Neuronal stem cell (in vitro differentiated cells): ENCODE data around the gene COX20.
A peak's percentile ranks its signal among the peaks of the same experiment; 100 is the strongest.

ENCODE experiments used
- DNase-seq: peaks from one replicate; pipeline ENCODE4 v3.0.0-alpha.2; 2013; ENCODE audit warnings: low spot score
- H2AFZ ChIP-seq: one replicate; pipeline ENCODE4 v1.6.1; 2013; ENCODE audit warnings: mild to moderate bottlenecking, low read length, inconsistent platforms
- H2AK5ac ChIP-seq: 2 replicates; pipeline ENCODE4 v1.6.1; 2013; ENCODE audit warnings: low read depth, mild to moderate bottlenecking, inconsistent platforms, low read length, moderate library complexity, mixed read lengths
- H2BK120ac ChIP-seq: 2 replicates; pipeline ENCODE4 v1.6.1; 2013; ENCODE audit warnings: low read depth, mild to moderate bottlenecking, inconsistent platforms, low read length, moderate library complexity, mixed read lengths
- H2BK12ac ChIP-seq: one replicate; pipeline ENCODE4 v1.6.1; 2013; ENCODE audit warnings: low read length, inconsistent platforms
- H2BK15ac ChIP-seq: 2 replicates; pipeline ENCODE4 v1.6.1; 2013; ENCODE audit warnings: mild to moderate bottlenecking, low read length, inconsistent platforms, mixed read lengths
- H2BK5ac ChIP-seq: one replicate; pipeline ENCODE4 v1.6.1; 2013; ENCODE audit warnings: inconsistent platforms, mild to moderate bottlenecking, low read length, moderate library complexity
- H3K14ac ChIP-seq: one replicate; pipeline ENCODE4 v1.6.1; 2013; ENCODE audit warnings: low read length, inconsistent platforms
- H3K18ac ChIP-seq: 2 replicates; pipeline ENCODE4 v1.6.1; 2013; ENCODE audit warnings: low read length, inconsistent platforms
- H3K23ac ChIP-seq: 2 replicates; pipeline ENCODE4 v1.6.1; 2013; ENCODE audit warnings: low read depth, mild to moderate bottlenecking, mixed read lengths, low read length, inconsistent platforms; ENCODE audit not compliant: poor library complexity
- H3K27ac ChIP-seq: replicated peaks from 3 replicates; pipeline ENCODE4 v1.5.1; 2013; ENCODE audit warnings: low read length, inconsistent platforms
- H3K27me3 ChIP-seq, 3 experiments: 2 replicates each; pipeline ENCODE4 v1.6.1; 2013; ENCODE audit warnings: low read length in 3 of 3, mild to moderate bottlenecking in 2 of 3, inconsistent platforms in 1 of 3, low read depth in 1 of 3, mixed read lengths in 1 of 3, moderate library complexity in 1 of 3; ENCODE audit not compliant: control insufficient read depth in 3 of 3, insufficient read depth in 3 of 3
- H3K36me3 ChIP-seq, 2 donors: replicated peaks in 1 of 2; 2 replicates each; pipeline ENCODE4 v1.6.1; 2013; ENCODE audit warnings: low read length in 2 of 2; ENCODE audit not compliant: control insufficient read depth in 2 of 2, insufficient read depth in 2 of 2
- H3K4ac ChIP-seq: 2 replicates; pipeline ENCODE4 v1.6.1; 2013; ENCODE audit warnings: inconsistent platforms, mild to moderate bottlenecking, low read length, moderate library complexity
- H3K4me1 ChIP-seq, 2 donors: 1 replicate in 1 of 2; 2 replicates in 1 of 2; pipeline ENCODE4 v1.6.1; 2013; ENCODE audit warnings: low read length in 2 of 2, low read depth in 1 of 2; ENCODE audit not compliant: control insufficient read depth in 2 of 2, insufficient read depth in 1 of 2
- H3K4me2 ChIP-seq: one replicate; pipeline ENCODE4 v1.6.1; 2013; ENCODE audit warnings: mild to moderate bottlenecking, low read length, inconsistent platforms; ENCODE audit not compliant: insufficient read depth, poor library complexity, severe bottlenecking
- H3K4me3 ChIP-seq, 2 donors: 2 replicates each; pipeline ENCODE4 v1.5.1; 2013; ENCODE audit warnings: low read length in 2 of 2, mild to moderate bottlenecking in 2 of 2, inconsistent platforms in 1 of 2, moderate library complexity in 1 of 2
- H3K79me1 ChIP-seq: one replicate; pipeline ENCODE4 v1.6.1; 2013; ENCODE audit warnings: low read depth, mild to moderate bottlenecking, inconsistent platforms, low read length, moderate library complexity
- H3K9ac ChIP-seq: one replicate; pipeline ENCODE4 v1.6.1; 2013; ENCODE audit warnings: mild to moderate bottlenecking, low read depth, low read length, inconsistent platforms; ENCODE audit not compliant: poor library complexity
- H3K9me3 ChIP-seq, 2 donors: replicated peaks in 1 of 2; 2 replicates each; pipeline versions ENCODE3 to v1.6.1; 2013; ENCODE audit warnings: low read length in 2 of 2, mild to moderate bottlenecking in 2 of 2, inconsistent platforms in 1 of 2, low read depth in 1 of 2, mixed read lengths in 1 of 2, moderate library complexity in 1 of 2; ENCODE audit not compliant: control insufficient read depth in 2 of 2, insufficient read depth in 1 of 2
- H4K8ac ChIP-seq: one replicate; pipeline ENCODE4 v1.6.1; 2013; ENCODE audit warnings: low read depth, mild to moderate bottlenecking, inconsistent platforms, low read length, moderate library complexity
- H4K91ac ChIP-seq: one replicate; pipeline ENCODE4 v1.6.1; 2013; ENCODE audit warnings: low read length, low read depth, mild to moderate bottlenecking, inconsistent platforms; ENCODE audit not compliant: poor library complexity
- WGBS, 2 donors: extraction: QIAGEN DNeasy Blood & Tissue Kit; methylation state at CpG; one replicate each; pipeline ENCODE4 v1.1.7; 2013; ENCODE audit warnings: missing lambda C conversion rate in 2 of 2, mixed read lengths in 1 of 2; ENCODE audit not compliant: insufficient read length in 2 of 2, insufficient replicate concordance in 1 of 2; ENCODE audit errors: extremely low coverage in 2 of 2; 5-methylcytosine and 5-hydroxymethylcytosine counted together

COX20 gene

GRCh38 chr1:244810221-244810620 lies 25.2 kb upstream of the COX20 start:
- Histone ChIP-seq H3K9ac (peak overlapping the region; percentile 12), H3K79me1 (no peaks in the 10 kb centered on the region), H3K14ac (no peak overlapping the region), H3K4me2 (no peak overlapping the region), H3K4ac (no peak overlapping the region), H3K23ac (no peak overlapping the region), H4K91ac (no peak overlapping the region), H3K9me3 (no peaks in the 10 kb centered on the region), H3K4me3 (no peak overlapping the region), H2BK12ac (no peak overlapping the region), H4K8ac (peak overlapping the region; percentile 86), H2BK5ac (no peak overlapping the region), H2AFZ (no peak overlapping the region), H3K18ac (peak overlapping the region; percentile 67), H3K36me3 (no peaks in the 10 kb centered on the region), H2BK15ac (no peak overlapping the region), H3K27ac (no peak overlapping the region), H2AK5ac (peak overlapping the region; percentile 78), H3K4me1 (no peaks in the 10 kb centered on the region), H3K27me3 (no peaks in the 10 kb centered on the region), H2BK120ac (no peak overlapping the region)
- WGBS, 2 donors: no CpG with 5 or more reads among the region's 22 CpGs
- DNase-seq: no peak

DNA sequence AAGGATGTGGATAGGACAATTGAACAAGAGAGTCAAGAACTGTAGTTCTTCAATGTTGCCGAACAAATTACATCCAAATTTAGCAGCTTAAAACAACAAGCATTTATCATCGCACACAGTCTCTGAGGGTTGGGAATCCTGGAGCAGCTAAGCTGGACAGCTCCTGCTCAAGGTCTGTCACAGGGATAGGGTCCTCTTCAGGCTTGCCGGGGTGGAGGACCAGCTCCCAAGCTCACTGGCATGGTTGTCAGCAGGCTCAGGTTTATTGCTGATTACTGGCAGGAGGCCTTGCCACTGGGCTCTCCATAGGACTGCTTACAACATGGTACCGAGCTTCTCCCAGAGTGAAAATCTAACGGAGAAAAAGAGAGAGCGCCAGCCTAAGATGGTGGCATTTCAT lies 22.1 kb upstream of the COX20 start:
- H3K23ac ChIP-seq: no peak overlapping the region
- no peak overlapping the region for H3K27ac ChIP-seq
- H3K36me3 ChIP-seq: no peaks in the 10 kb centered on the region
- H3K27me3 ChIP-seq: peaks cover 0 to 11% (median 0%) of the 10 kb centered on the region in 3 experiments
- H3K4me2 ChIP-seq: no peak overlapping the region
- H3K79me1 ChIP-seq: no peaks in the 10 kb centered on the region
- H2BK120ac ChIP-seq: no peak overlapping the region
- no peak overlapping the region for H3K4ac ChIP-seq
- WGBS, 2 donors: no CpG with 5 or more reads among the region's 6 CpGs
- H3K4me3 ChIP-seq: no peak overlapping the region
- no peaks in the 10 kb centered on the region for H3K4me1 ChIP-seq
- H2BK5ac ChIP-seq: no peak overlapping the region
- no peak overlapping the region for H3K9ac ChIP-seq
- no peaks in the 10 kb centered on the region for H3K9me3 ChIP-seq
- H2AK5ac ChIP-seq: no peak overlapping the region
- no peak overlapping the region for H2AFZ ChIP-seq
- no peak overlapping the region for H3K14ac ChIP-seq
- H3K18ac ChIP-seq: no peak overlapping the region
- DNase-seq: no peak
- no peak overlapping the region for H4K91ac ChIP-seq
- no peak overlapping the region for H2BK12ac ChIP-seq
- H2BK15ac ChIP-seq: no peak overlapping the region
- H4K8ac ChIP-seq: no peak overlapping the region

DNA sequence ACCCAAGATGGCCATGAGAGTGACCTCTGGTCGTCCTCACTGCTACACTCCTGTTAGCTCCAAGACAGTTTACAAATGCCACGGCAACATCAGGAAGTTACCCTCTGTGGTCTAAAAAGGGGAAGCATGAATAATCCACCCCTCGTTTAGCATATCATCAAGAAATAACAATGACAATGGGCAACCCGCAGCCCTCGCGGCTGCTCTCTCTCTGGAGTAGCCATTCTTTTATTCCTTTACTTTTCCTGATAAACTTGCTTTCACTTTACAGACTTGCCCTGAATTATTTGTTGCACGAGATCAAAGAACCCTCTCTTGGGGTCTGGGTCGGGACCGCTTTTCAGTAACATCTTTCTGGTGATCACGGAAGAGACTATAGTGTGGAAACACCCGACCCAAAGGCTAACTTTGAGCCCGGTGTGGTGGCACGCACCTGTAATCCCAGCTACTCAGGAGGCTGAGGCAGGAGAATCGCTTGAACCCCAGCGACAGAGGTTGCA lies 19.8 kb upstream of the COX20 start:
- Histone ChIP-seq H3K79me1 (no peaks in the 10 kb centered on the region), H3K9me3 (no peaks in the 10 kb centered on the region), H3K4me2 (no peak overlapping the region), H2BK12ac (no peak overlapping the region), H4K8ac (no peak overlapping the region), H3K27ac (no peak overlapping the region), H2AFZ (peak overlapping the region; percentile 68), H2BK15ac (no peak overlapping the region), H2BK120ac (no peak overlapping the region), H3K9ac (no peak overlapping the region), H3K4me1 (no peaks in the 10 kb centered on the region), H3K36me3 (no peaks in the 10 kb centered on the region), H2BK5ac (no peak overlapping the region), H3K4ac (no peak overlapping the region), H3K23ac (no peak overlapping the region), H3K18ac (no peak overlapping the region), H2AK5ac (no peak overlapping the region), H3K4me3 (no peak overlapping the region), H3K27me3 (peaks cover 0 to 11% (median 0%) of the 10 kb centered on the region in 3 experiments), H4K91ac (no peak overlapping the region), H3K14ac (no peak overlapping the region)
- DNase-seq: no peak
- WGBS, 2 donors: no CpG with 5 or more reads among the region's 15 CpGs

DNA sequence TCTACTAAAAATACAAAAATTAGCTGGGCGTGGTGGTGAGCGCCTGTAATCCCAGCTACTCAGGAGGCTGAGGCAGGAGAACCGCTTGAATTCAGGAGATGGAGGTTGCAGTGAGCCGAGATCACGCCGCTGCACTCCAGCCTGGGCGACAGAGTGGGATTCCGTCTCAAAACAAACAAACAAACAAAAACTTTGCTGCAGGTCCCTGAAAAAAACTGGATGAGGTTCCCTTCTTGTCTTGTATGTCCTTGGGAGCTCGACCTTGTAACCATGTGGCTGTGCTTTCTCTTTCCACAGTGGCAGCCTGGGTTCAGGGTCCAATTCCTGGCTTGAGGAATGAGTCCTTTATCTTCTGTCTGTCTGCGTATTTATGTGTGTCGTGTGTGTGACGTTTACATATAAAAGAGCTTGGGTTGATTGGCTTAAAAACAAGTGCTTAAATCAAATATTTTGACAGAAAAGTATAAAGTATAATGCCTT lies 18.0 kb upstream of the COX20 start:
- Histone ChIP-seq H3K27me3 (peaks cover 0 to 11% (median 0%) of the 10 kb centered on the region in 3 experiments), H2AFZ (no peak overlapping the region), H3K4me2 (no peak overlapping the region), H3K9me3 (no peaks in the 10 kb centered on the region), H2BK15ac (no peak overlapping the region), H3K36me3 (no peaks in the 10 kb centered on the region), H3K9ac (no peak overlapping the region), H3K4ac (no peak overlapping the region), H3K4me3 (no peak overlapping the region), H3K27ac (no peak overlapping the region), H4K91ac (no peak overlapping the region), H4K8ac (no peak overlapping the region), H3K79me1 (no peaks in the 10 kb centered on the region), H3K23ac (no peak overlapping the region), H2BK12ac (no peak overlapping the region), H3K18ac (no peak overlapping the region), H2BK5ac (no peak overlapping the region), H2AK5ac (no peak overlapping the region), H2BK120ac (no peak overlapping the region), H3K4me1 (no peaks in the 10 kb centered on the region), H3K14ac (no peak overlapping the region)
- WGBS, 2 donors: no CpG with 5 or more reads among the region's 12 CpGs
- no peak for DNase-seq
